K562 (cell line): ENCODE data around the gene DDR1. TPM values are rescaled to one million over a fixed set of nuclear protein-coding genes. Genes with fewer than 3 reads are reported as not detected.
A peak's percentile ranks its signal among the peaks of the same experiment; 100 is the strongest.

Source experiments
- CEBPG ChIP-seq, 3 experiments: fragments of 200-800 bp in 1 of 3; sonication (Bioruptor generic) in 1 of 3; sonication (generic) in 1 of 3; formaldehyde crosslinking in 1 of 3; IDR thresholded peaks in 2 of 3; conservative IDR thresholded peaks in 1 of 3; 2 replicates each; pipeline versions ENCODE4 v1.6.1 to v1.8.0; 2016 to 2022; ENCODE audit warnings: missing compliant biosample characterization in 2 of 3, missing genetic modification characterization in 2 of 3, mild to moderate bottlenecking in 1 of 3, missing genetic modification reagents in 1 of 3
- CXXC5 ChIP-seq: fragments of 250-450 bp; sonication (Bioruptor Pico); IDR thresholded peaks from 2 replicates; pipeline ENCODE4 v1.8.0; 2022; ENCODE audit warnings: inconsistent platforms, mild to moderate bottlenecking, moderate library complexity
- MECOM ChIP-seq: fragments of 250-450 bp; sonication (Bioruptor Pico); IDR thresholded peaks from 2 replicates; pipeline ENCODE4 v1.8.0; 2022; ENCODE audit warnings: inconsistent platforms
- PHB2 ChIP-seq: fragments of 450-650 bp; IDR thresholded peaks from 2 replicates; pipeline ENCODE4 v1.6.1; 2017; ENCODE audit warnings: low read depth
- SP2 ChIP-seq: IDR thresholded peaks from 2 replicates; pipeline ENCODE4 v1.6.1; 2011; ENCODE audit warnings: mild to moderate bottlenecking, low read depth, low read length, moderate library complexity; ENCODE audit not compliant: poor library complexity, severe bottlenecking; ENCODE audit errors: extremely low read depth
- ZC3H4 ChIP-seq: sonication (generic); formaldehyde crosslinking; IDR thresholded peaks from 2 replicates; pipeline ENCODE4 v1.9.0; 2021; ENCODE audit warnings: missing genetic modification reagents, borderline replicate concordance
- ZNF165 ChIP-seq: fragments of 250-450 bp; sonication (Bioruptor Pico); IDR thresholded peaks from 2 replicates; pipeline ENCODE4 v1.4.0; 2020; ENCODE audit warnings: borderline replicate concordance
- ZNF764 ChIP-seq: fragments of 250-450 bp; sonication (Bioruptor Pico); IDR thresholded peaks from 2 replicates; pipeline ENCODE4 v1.4.0; 2020; ENCODE audit warnings: low read depth, mild to moderate bottlenecking, moderate library complexity
- polyA plus RNA-seq, 8 experiments: library from polyadenylated mRNA; depleted of rRNA in 4 of 8; stranded (reverse) in 5 of 8; unstranded in 3 of 8; fragments of >200 nt; fragmentation: Nextera tagmentation in 2 of 8; fragmentation: Illumina TruSeq in 1 of 8; extraction: Ambion mirVana in 2 of 8; extraction: Trizol in 1 of 8; gene quantifications; 2 replicates each; pipeline versions ENCODE4 v1.2.1 to v1.2.3, GENCODE V29; 2011 to 2014; ENCODE audit warnings: inconsistent platforms in 1 of 8, missing spikeins in 1 of 8
- total RNA-seq, 7 experiments: library from RNA; depleted of rRNA in 6 of 7; stranded (reverse); fragments of >200 nt in 6 of 7; fragmentation: Illumina TruSeq in 2 of 7; extraction: Trizol in 2 of 7; gene quantifications; 2 replicates each; pipeline versions ENCODE4 v1.2.1 to v1.2.3, GENCODE V29; 2011 to 2021; ENCODE audit warnings: low replicate concordance in 1 of 7
- TF ChIP-seq, protein P1 (sequence below), 2 experiments: fragments of 450-650 bp in 1 of 2; sonication (generic) in 1 of 2; formaldehyde crosslinking in 1 of 2; IDR thresholded peaks; 2 replicates each; pipeline versions ENCODE4 v1.7.1 to v1.9.0; 2016 to 2022; ENCODE audit warnings: inconsistent platforms in 1 of 2, mild to moderate bottlenecking in 1 of 2, missing genetic modification reagents in 1 of 2
- TF ChIP-seq, protein P2 (sequence below): conservative IDR thresholded peaks from 2 replicates; pipeline ENCODE4 v1.6.1; 2011; ENCODE audit warnings: low read depth, mild to moderate bottlenecking, low read length; ENCODE audit not compliant: control insufficient read depth
- TF ChIP-seq, protein P3 (sequence below): fragments of 450-650 bp; formaldehyde crosslinking; IDR thresholded peaks from 2 replicates; pipeline ENCODE4 v1.4.0; 2020; ENCODE audit warnings: mild to moderate bottlenecking, moderate library complexity
- TF ChIP-seq, protein P4 (sequence below): sonication (generic); formaldehyde crosslinking; IDR thresholded peaks from 2 replicates; pipeline ENCODE4 v1.8.1; 2023; ENCODE audit warnings: mild to moderate bottlenecking, missing genetic modification reagents, moderate library complexity

DDR1 gene
- total and polyA plus RNA-seq, 9 of the 15 experiments (the other 6 are each of a cell fraction or from before 2014, with no cell fraction given) = 1.4 to 44.6 (median 12.2) TPM

DNA sequence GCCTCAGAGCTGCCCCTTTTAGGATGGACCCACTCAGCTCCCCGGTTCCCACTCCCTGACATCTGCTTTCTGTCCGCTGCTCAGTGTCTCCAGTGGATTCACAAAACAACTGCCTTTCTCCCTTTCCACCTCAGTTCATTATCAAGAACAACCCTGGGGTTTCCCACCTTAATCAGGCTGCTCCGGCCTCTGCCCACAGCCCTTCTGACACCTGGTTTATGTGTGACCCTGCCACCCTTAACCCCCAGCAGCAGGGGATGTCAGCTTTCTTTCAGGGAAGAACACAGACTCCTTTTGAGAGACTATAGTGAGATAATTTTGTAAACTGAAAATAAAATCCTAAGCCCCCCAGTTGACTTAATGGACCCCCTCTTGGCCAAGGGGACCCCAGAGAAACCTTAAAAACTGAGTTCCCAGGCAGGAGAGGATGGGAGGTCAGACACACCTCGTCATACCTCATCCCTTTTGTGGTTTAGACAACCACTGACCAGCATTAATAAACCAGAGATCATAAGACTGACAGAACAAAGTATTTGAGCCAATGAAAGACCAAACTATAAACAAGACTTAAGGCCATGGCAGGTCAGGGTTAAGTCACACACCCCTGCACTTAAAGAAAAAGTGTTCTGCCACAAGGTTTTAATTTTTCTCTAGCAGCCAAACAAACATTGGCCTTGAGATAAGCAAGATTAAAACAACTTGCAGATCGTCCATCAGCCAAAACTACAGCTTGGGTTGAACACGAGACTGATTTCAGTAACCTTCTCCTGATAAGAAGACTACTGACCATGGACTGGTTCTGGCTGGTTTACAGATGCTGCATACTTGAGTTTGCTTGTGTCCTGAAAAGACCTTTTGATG lies 42.4 kb upstream of the DDR1 start (continued):
- TF ChIP-seq, protein P1, sequence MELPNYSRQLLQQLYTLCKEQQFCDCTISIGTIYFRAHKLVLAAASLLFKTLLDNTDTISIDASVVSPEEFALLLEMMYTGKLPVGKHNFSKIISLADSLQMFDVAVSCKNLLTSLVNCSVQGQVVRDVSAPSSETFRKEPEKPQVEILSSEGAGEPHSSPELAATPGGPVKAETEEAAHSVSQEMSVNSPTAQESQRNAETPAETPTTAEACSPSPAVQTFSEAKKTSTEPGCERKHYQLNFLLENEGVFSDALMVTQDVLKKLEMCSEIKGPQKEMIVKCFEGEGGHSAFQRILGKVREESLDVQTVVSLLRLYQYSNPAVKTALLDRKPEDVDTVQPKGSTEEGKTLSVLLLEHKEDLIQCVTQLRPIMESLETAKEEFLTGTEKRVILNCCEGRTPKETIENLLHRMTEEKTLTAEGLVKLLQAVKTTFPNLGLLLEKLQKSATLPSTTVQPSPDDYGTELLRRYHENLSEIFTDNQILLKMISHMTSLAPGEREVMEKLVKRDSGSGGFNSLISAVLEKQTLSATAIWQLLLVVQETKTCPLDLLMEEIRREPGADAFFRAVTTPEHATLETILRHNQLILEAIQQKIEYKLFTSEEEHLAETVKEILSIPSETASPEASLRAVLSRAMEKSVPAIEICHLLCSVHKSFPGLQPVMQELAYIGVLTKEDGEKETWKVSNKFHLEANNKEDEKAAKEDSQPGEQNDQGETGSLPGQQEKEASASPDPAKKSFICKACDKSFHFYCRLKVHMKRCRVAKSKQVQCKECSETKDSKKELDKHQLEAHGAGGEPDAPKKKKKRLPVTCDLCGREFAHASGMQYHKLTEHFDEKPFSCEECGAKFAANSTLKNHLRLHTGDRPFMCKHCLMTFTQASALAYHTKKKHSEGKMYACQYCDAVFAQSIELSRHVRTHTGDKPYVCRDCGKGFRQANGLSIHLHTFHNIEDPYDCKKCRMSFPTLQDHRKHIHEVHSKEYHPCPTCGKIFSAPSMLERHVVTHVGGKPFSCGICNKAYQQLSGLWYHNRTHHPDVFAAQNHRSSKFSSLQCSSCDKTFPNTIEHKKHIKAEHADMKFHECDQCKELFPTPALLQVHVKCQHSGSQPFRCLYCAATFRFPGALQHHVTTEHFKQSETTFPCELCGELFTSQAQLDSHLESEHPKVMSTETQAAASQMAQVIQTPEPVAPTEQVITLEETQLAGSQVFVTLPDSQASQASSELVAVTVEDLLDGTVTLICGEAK (IDR thresholded peaks at IDR 0.05) = no peak
- TF ChIP-seq, protein P1 (CRISPR knock-in tag; IDR thresholded peaks at IDR 0.05) = no peak
- TF ChIP-seq PHB2 (no peak), ZC3H4 (CRISPR knock-in tag) (peak; percentile 20; the same call in 1 of the 2 replicates), SP2 (no peak), ZNF764 (CRISPR knock-in tag) (no peak), ZNF165 (CRISPR knock-in tag) (no peak), CXXC5 (CRISPR knock-in tag) (peak; percentile 53; the same call in 1 of the 2 replicates), MECOM (no peak), CEBPG (CRISPR knock-in tag; IDR thresholded peaks at IDR 0.05) (no peak), CEBPG (tag; conservative IDR thresholded peaks at IDR 0.05 in 1 of 2, IDR thresholded peaks at IDR 0.05 in 1 of 2) (no peak)
- TF ChIP-seq, protein P2, sequence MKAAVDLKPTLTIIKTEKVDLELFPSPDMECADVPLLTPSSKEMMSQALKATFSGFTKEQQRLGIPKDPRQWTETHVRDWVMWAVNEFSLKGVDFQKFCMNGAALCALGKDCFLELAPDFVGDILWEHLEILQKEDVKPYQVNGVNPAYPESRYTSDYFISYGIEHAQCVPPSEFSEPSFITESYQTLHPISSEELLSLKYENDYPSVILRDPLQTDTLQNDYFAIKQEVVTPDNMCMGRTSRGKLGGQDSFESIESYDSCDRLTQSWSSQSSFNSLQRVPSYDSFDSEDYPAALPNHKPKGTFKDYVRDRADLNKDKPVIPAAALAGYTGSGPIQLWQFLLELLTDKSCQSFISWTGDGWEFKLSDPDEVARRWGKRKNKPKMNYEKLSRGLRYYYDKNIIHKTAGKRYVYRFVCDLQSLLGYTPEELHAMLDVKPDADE = no peak
- TF ChIP-seq, protein P3, sequence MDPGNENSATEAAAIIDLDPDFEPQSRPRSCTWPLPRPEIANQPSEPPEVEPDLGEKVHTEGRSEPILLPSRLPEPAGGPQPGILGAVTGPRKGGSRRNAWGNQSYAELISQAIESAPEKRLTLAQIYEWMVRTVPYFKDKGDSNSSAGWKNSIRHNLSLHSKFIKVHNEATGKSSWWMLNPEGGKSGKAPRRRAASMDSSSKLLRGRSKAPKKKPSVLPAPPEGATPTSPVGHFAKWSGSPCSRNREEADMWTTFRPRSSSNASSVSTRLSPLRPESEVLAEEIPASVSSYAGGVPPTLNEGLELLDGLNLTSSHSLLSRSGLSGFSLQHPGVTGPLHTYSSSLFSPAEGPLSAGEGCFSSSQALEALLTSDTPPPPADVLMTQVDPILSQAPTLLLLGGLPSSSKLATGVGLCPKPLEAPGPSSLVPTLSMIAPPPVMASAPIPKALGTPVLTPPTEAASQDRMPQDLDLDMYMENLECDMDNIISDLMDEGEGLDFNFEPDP = no peak
- TF ChIP-seq, protein P4, sequence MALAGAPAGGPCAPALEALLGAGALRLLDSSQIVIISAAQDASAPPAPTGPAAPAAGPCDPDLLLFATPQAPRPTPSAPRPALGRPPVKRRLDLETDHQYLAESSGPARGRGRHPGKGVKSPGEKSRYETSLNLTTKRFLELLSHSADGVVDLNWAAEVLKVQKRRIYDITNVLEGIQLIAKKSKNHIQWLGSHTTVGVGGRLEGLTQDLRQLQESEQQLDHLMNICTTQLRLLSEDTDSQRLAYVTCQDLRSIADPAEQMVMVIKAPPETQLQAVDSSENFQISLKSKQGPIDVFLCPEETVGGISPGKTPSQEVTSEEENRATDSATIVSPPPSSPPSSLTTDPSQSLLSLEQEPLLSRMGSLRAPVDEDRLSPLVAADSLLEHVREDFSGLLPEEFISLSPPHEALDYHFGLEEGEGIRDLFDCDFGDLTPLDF = no peak
